Measurements from ENCODE around the gene MGMT.
A peak's percentile ranks its signal among the peaks of the same experiment; 100 is the strongest.

The MGMT gene

DNA sequence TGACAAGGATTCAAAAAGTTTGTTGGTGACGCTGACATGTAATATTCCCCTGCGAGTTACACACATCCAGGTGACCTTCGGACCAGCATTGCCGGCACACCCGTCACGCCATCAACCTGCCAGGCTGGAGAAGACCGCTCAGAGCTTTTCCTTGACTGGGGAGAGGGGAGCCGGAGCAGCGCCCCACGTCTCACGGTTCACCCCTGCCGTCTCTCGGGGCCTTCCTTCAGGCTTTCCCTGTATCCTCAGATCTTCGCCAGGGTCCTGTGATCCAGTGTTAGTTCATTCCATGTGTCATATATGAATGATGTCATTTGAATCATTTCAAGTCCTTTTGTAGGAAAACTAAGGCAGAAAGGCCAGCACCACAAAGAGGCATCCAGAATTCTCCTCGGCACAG, 127.8 kb downstream of the MGMT start:
- DNase-seq = no peak

- DNase-seq = no peak
Observed at GRCh38 chr10:129598413-129598812, 131.4 kb downstream of the MGMT start.

- DNase-seq = no peak
Observed at GRCh38 chr10:129599160-129599559, 132.1 kb downstream of the MGMT start.

DNA sequence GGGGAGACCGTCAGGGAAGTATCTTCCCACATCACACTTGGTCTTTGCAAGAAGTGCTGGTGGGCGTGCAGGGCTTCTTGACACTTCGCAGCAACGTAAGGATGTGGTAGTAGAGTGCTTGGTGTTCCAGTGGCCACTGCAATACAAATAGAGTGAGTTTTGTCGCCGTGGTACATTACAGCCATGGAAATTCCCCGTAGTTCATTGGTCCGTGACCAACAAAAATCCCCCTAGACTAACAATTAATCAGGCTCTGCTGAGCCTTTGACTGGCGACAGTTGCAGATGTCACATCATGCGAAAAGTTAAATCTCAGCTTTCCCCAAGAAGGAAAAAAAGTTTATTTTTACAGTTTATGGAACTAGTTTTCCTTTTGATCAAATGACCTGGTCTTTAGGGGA, 134.7 kb downstream of the MGMT start:
- no peak for DNase-seq

- no peak for DNase-seq
Observed at GRCh38 chr10:129602938-129603535, 136.0 kb downstream of the MGMT start.

- no peak for DNase-seq
Observed at GRCh38 chr10:129604333-129605032, 137.4 kb downstream of the MGMT start.

- peak; percentile 13 for DNase-seq
Observed at GRCh38 chr10:129605266-129605985, 138.4 kb downstream of the MGMT start.

GRCh38 chr10:129605986-129606518, 139.0 kb downstream of the MGMT start:
- DNase-seq = no peak

DNA sequence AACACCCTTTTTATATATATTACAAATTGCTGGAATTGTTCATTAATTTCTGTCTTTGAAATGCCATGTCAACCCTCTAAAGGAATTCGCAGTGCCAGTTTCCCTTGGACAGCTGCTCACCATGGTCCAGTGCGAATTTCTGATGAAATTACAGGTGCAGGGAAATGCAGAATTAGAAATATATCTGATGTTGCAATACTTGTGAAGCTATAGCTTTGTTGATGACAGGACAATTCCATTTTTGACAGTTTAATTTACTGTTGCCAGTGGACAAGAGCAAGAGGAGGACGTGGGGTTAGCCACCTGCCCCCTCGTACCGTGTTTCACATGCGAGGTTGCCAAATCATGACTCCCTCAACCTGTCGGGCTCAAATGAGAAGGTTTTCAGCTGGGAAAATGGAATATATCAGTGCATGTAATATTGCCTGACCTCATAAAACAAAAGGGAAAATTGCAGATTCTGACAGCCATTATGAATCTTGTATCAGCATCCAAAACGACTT, 140.6 kb downstream of the MGMT start:
- DNase-seq = no peak

DNA sequence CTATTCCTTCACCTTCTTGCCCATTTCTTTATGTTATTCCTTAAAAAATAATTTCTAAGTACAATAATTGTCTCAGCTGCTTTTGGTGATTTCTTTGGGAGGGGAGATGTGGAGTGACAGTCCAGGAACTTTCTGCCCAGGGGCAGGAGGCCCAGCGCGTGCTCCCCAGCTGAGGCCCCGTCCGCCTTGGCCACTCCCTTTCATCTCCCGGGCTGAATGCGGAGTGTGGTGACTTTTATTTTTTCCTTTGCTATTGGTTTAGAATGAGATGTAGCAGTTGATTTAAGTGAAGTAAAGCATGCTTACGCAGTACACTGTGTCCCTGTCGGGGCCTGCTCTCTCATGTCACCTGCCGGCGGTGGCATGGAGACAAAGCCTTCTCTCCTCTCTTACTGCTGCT, 141.6 kb downstream of the MGMT start:
- no peak for DNase-seq

DNA sequence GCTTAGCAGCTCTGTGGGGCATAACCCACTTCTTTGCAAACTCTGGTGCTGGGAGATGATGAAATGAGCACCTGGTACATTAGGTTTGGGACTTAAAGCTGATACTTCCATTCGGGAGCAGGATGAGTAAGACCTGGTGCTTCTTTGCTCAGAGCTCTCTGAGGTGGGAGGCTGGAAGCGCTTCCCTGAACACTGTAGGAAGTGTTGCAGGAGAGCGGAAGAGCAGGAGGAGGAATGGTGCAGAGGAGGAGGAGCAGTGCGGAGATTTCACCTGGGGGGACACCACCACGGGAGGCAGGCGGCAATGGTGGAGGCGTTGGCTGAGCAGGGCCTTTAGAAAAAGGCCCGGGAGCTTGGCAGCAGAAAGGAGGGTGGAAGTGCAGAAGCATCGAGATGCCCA, 142.5 kb downstream of the MGMT start:
- DNase-seq = no peak

DNA sequence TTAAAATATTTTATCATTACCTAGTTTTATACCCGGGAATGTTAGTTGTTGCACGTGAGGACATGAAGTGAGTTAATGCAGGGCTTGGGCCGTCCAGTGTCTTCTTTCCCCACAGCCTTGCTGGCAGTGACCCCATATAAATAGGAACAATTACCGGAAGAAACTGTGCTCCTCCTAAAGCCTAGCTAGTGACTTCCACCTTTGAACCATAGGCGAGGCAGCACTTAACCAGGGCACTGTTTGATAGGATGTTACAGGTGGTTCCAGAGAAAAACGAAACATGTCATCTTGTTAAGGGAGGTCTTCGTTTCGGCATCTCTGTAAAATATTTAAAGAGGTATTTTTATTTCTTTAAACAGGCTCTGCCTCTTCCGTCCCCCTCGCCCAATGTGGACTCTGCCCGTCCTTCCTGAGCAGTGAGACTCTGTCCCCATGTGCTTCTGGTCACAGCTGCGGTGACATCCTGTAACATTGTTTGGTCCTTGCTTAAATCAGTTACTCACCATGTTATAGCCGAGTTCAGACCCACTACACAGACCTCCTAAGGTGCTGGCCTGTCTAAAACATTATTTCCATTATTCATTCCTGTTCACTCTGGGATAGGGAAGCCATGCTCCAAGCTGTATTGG, 145.6 kb downstream of the MGMT start:
- no peak for DNase-seq

DNA sequence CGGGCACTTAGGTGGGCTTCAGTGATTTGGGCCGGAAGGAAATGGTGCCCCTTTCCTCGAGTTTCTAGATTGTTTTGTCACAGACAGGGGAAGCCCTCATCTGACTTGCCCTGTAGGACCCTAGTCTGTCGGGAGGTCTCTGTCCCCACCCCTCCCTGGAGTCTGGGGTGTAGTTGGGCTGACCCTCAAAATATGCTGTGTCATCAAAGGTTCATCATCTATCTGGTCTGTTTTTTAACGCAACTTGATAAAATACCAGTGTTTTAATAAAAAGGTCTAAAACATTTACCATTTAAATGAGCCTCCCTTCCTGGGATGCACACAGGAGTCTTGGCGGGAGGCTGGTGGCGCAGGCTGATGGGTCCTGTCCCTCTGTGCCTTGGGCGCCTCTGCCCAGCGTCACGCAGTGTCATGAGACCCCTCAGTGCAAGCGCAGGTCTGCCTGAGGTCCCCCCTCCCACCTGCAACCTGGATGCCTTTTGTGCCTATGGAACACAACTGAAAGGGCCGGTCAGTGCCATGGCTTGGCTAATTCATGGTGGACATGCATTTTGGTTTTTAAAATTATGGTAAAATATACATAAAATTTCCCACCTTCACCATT, 146.4 kb downstream of the MGMT start:
- DNase-seq = no peak

- no peak for DNase-seq
Observed at GRCh38 chr10:129614341-129614740, 147.3 kb downstream of the MGMT start.

- no peak for DNase-seq
Observed at GRCh38 chr10:129615381-129615780, 148.3 kb downstream of the MGMT start.

- DNase-seq = no peak
Observed at GRCh38 chr10:129615921-129616525, 149.0 kb downstream of the MGMT start.

- DNase-seq = no peak
Observed at GRCh38 chr10:129617768-129618167, 150.7 kb downstream of the MGMT start.

- DNase-seq = no peak
Observed at GRCh38 chr10:129621062-129621461, 154.0 kb downstream of the MGMT start.

- DNase-seq = peak; percentile 9
Observed at GRCh38 chr10:129621693-129622092, 154.7 kb downstream of the MGMT start.

GRCh38 chr10:129622291-129622690, 155.2 kb downstream of the MGMT start:
- no peak for DNase-seq

GRCh38 chr10:129622736-129623135, 155.7 kb downstream of the MGMT start:
- DNase-seq = peak; percentile 9

- DNase-seq = no peak
Observed at GRCh38 chr10:129624526-129624925, 157.5 kb downstream of the MGMT start.

All from fibroblast of skin of back (primary cell).